NCI-H1105 (cell line): ENCODE measurements around the gene LEUTX.

Experiments used
- DNase-seq: peaks from one replicate; lab custom pipeline; 2025; lab: John Stamatoyannopoulos, UW

The LEUTX gene

GRCh38 chr19:39824143-39825092, 45.8 kb downstream of the LEUTX start:
- DNase-seq, result peak; percentile 96

GRCh38 chr19:39825093-39825463, 46.4 kb downstream of the LEUTX start:
- DNase-seq, result no peak

- no peak for DNase-seq
These were observed 47.0 kb downstream of the LEUTX start for GRCh38 chr19:39825531-39826076.

GRCh38 chr19:39826311-39826945, 47.8 kb downstream of the LEUTX start:
- no peak for DNase-seq

- no peak for DNase-seq
These were observed 48.6 kb downstream of the LEUTX start for GRCh38 chr19:39827216-39827615.

GRCh38 chr19:39828015-39828653, 49.5 kb downstream of the LEUTX start:
- no peak for DNase-seq

- no peak for DNase-seq
These were observed 50.0 kb downstream of the LEUTX start for GRCh38 chr19:39828654-39829032.

- no peak for DNase-seq
These were observed 51.1 kb downstream of the LEUTX start for GRCh38 chr19:39829702-39830275.

GRCh38 chr19:39830406-39830805, 51.8 kb downstream of the LEUTX start:
- DNase-seq, result no peak

- no peak for DNase-seq
These were observed 52.2 kb downstream of the LEUTX start for GRCh38 chr19:39830847-39831246.

GRCh38 chr19:39831679-39832078, 53.0 kb downstream of the LEUTX start:
- DNase-seq, result no peak

GRCh38 chr19:39832341-39833083, 53.9 kb downstream of the LEUTX start:
- DNase-seq, result no peak

- no peak for DNase-seq
These were observed 54.5 kb downstream of the LEUTX start for GRCh38 chr19:39833160-39833463.

GRCh38 chr19:39833464-39834286, 55.0 kb downstream of the LEUTX start, which contains the start of gene DYRK1B:
Gene DYRK1B (minus strand): TSS chr19:39834162. CDS start chr19:39831867, 2,295 bp downstream.
- peak; percentile 99 for DNase-seq

- no peak for DNase-seq
These were observed 55.7 kb downstream of the LEUTX start for GRCh38 chr19:39834287-39834841.
